Measurements from ENCODE around the gene ST6GALNAC2. TPM values are rescaled to one million over a fixed set of nuclear protein-coding genes. Genes with fewer than 3 reads are reported as not detected.

Gene ST6GALNAC2
- total and polyA plus RNA-seq, 12 donors, result 1.5 to 8.4 (median 5.7) TPM

DNA sequence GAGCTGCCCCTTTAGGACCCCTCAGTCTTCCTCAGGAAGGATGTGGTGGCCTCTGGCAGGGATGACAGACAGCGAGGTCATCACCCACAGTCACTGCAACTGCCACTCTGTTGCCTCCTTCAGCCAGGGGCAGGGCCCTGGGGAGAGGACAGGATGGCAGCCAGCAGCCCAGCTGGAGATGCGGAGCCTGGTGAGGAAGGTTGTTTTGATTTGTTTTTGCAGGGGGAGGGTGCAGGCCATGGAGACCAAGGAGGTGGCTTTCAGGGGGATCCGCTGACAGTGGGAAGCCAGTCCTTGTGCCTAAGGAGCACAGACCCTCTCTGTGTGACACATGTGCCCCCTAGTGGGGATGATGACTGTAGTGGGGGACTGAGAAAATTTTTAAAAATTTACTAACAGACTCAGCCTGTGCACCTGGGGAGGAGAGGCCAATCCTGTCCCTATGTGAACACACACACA lies 38.4 kb downstream of the ST6GALNAC2 start:
- no peak overlapping the region for H3K4me3 ChIP-seq
- H3K4me1 ChIP-seq, result peaks cover 38 to 71% (median 52%) of the 10 kb centered on the region in 9 donors
- TF ChIP-seq, protein P1, sequence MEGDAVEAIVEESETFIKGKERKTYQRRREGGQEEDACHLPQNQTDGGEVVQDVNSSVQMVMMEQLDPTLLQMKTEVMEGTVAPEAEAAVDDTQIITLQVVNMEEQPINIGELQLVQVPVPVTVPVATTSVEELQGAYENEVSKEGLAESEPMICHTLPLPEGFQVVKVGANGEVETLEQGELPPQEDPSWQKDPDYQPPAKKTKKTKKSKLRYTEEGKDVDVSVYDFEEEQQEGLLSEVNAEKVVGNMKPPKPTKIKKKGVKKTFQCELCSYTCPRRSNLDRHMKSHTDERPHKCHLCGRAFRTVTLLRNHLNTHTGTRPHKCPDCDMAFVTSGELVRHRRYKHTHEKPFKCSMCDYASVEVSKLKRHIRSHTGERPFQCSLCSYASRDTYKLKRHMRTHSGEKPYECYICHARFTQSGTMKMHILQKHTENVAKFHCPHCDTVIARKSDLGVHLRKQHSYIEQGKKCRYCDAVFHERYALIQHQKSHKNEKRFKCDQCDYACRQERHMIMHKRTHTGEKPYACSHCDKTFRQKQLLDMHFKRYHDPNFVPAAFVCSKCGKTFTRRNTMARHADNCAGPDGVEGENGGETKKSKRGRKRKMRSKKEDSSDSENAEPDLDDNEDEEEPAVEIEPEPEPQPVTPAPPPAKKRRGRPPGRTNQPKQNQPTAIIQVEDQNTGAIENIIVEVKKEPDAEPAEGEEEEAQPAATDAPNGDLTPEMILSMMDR (IDR thresholded peaks at IDR 0.05), result peak; percentile 66 to 81 (median 76)
- intact Hi-C loops (cut with DNase I), result loop anchor here in 7 of 10 donors (1.0 to 10.0 kb wide), 3 partner anchors 24 to 178 kb away; partner anchors contain the start of genes JMJD6 (in 1 of the 7) and METTL23 (in 1 of the 7)
- H3K36me3 ChIP-seq, result no peaks in the 10 kb centered on the region
- WGBS, 2 donors, result 32 to 39% methylated on average over 3 of the region's 3 CpGs
- ATAC-seq (peak; percentile 37 to 74 (median 65)), DNase-seq (peak in 1 of 2 donors; percentile 81)
- H3K27me3 ChIP-seq, result peaks cover 0 to 21% (median 0%) of the 10 kb centered on the region in 7 donors
- peak overlapping the region; percentile 30 to 79 (median 52) for H3K27ac ChIP-seq
- no peaks in the 10 kb centered on the region for H3K9me3 ChIP-seq

GRCh38 chr17:76546556-76547182 lies 39.0 kb downstream of the ST6GALNAC2 start:
- DNase-seq (no peak), ATAC-seq (peak in 1 of 8 donors; percentile 1)
- 65 to 67% methylated on average over 11 of the region's 11 CpGs for WGBS, 2 donors
- Histone ChIP-seq H3K27ac (peak overlapping the region in 9 of 10 donors; percentile 30 to 79 (median 55)), H3K27me3 (peaks cover 0 to 21% (median 0%) of the 10 kb centered on the region in 7 donors), H3K4me3 (no peak overlapping the region), H3K36me3 (no peaks in the 10 kb centered on the region), H3K4me1 (peaks cover 38 to 72% (median 52%) of the 10 kb centered on the region in 9 donors), H3K9me3 (no peaks in the 10 kb centered on the region)
- intact Hi-C loops (cut with DNase I), result loop anchor here in 8 of 10 donors (1.0 to 10.0 kb wide), 3 partner anchors 23 to 178 kb away; partner anchors contain the start of genes JMJD6 (in 1 of the 8) and METTL23 (in 1 of the 8)
- TF ChIP-seq, protein P1 (IDR thresholded peaks at IDR 0.05), result no peak

- intact Hi-C loops (cut with DNase I), result loop anchor here in 4 of 10 donors (1.0 to 10.0 kb wide), 3 partner anchors 23 to 179 kb away; partner anchors contain the start of genes JMJD6 (in 1 of the 4) and METTL23 (in 1 of the 4)
- peaks cover 38 to 74% (median 55%) of the 10 kb centered on the region in 9 donors for H3K4me1 ChIP-seq
- peak in 1 of 8 donors; percentile 2 for ATAC-seq
- no peak for DNase-seq
- 65 to 72% methylated on average over 13 of the region's 13 CpGs for WGBS, 2 donors
- H3K36me3 ChIP-seq, result no peaks in the 10 kb centered on the region
- H3K4me3 ChIP-seq, result no peak overlapping the region
- TF ChIP-seq, protein P1 (IDR thresholded peaks at IDR 0.05), result no peak
- peak overlapping the region in 6 of 10 donors; percentile 32 to 92 (median 71) for H3K27ac ChIP-seq
- H3K27me3 ChIP-seq, result peaks cover 0 to 21% (median 0%) of the 10 kb centered on the region in 7 donors
- H3K9me3 ChIP-seq, result no peaks in the 10 kb centered on the region
These were observed 39.6 kb downstream of the ST6GALNAC2 start for GRCh38 chr17:76545918-76546555.
